H9 (cell line): ENCODE data around the gene MPPE1. TPM values are rescaled to one million over a fixed set of nuclear protein-coding genes. Genes with fewer than 3 reads are reported as not detected.

ENCODE experiments used
- DNase-seq: peaks from one replicate; pipeline ENCODE4 v3.0.0-alpha.2; 2017
- H2AFZ ChIP-seq: one replicate; pipeline ENCODE4 v1.6.1; 2013; ENCODE audit warnings: mild to moderate bottlenecking, low read length, control low read depth, moderate library complexity
- H2AK5ac ChIP-seq: 2 replicates; pipeline ENCODE4 v1.6.1; 2013; ENCODE audit warnings: low read length, control low read depth, mixed read lengths; ENCODE audit not compliant: insufficient read length
- H2BK120ac ChIP-seq: one replicate; pipeline ENCODE4 v1.6.1; 2013; ENCODE audit warnings: low read depth, mild to moderate bottlenecking, low read length, control low read depth, inconsistent platforms; ENCODE audit not compliant: poor library complexity, severe bottlenecking
- H2BK12ac ChIP-seq: 2 replicates; pipeline ENCODE4 v1.6.1; 2013; ENCODE audit warnings: low read length, control low read depth, mixed read lengths, low read depth; ENCODE audit not compliant: insufficient read length
- H2BK15ac ChIP-seq: 2 replicates; pipeline ENCODE4 v1.6.1; 2013; ENCODE audit warnings: low read depth, low read length, control low read depth
- H2BK20ac ChIP-seq: one replicate; pipeline ENCODE4 v1.6.1; 2013; ENCODE audit warnings: low read depth, mild to moderate bottlenecking, low read length, control low read depth, inconsistent platforms; ENCODE audit not compliant: poor library complexity, severe bottlenecking
- H2BK5ac ChIP-seq: 2 replicates; pipeline ENCODE4 v1.6.1; 2013; ENCODE audit warnings: low read length, control low read depth, mixed read lengths; ENCODE audit not compliant: insufficient read length
- H3K14ac ChIP-seq: 2 replicates; pipeline ENCODE4 v1.6.1; 2013; ENCODE audit warnings: low read length, control low read depth; ENCODE audit not compliant: insufficient read depth
- H3K18ac ChIP-seq: 2 replicates; pipeline ENCODE4 v1.6.1; 2013; ENCODE audit warnings: low read depth, mild to moderate bottlenecking, mixed read lengths, low read length, control low read depth; ENCODE audit not compliant: insufficient read length
- H3K23ac ChIP-seq: 2 replicates; pipeline ENCODE4 v1.6.1; 2013; ENCODE audit warnings: low read length, control low read depth, mixed read lengths, low read depth; ENCODE audit not compliant: insufficient read length
- H3K23me2 ChIP-seq: 2 replicates; pipeline ENCODE4 v1.6.1; 2013; ENCODE audit warnings: low read depth, mild to moderate bottlenecking, mixed read lengths, low read length, control low read depth; ENCODE audit not compliant: insufficient read length, poor library complexity, severe bottlenecking
- H3K27ac ChIP-seq: 2 replicates; pipeline ENCODE4 v1.5.1; 2013; ENCODE audit warnings: low read length, control low read depth, mixed read lengths, low read depth; ENCODE audit not compliant: insufficient read length
- H3K27me3 ChIP-seq: 2 replicates; pipeline ENCODE4 v1.6.1; 2013; ENCODE audit warnings: low read length, control low read depth, inconsistent platforms; ENCODE audit not compliant: insufficient read depth
- H3K4ac ChIP-seq: 2 replicates; pipeline ENCODE4 v1.6.1; 2013; ENCODE audit warnings: low read depth, mild to moderate bottlenecking, control low read depth, inconsistent platforms, low read length, moderate library complexity
- H3K4me1 ChIP-seq: 2 replicates; pipeline ENCODE4 v1.6.1; 2013; ENCODE audit warnings: low read length, control low read depth, inconsistent platforms; ENCODE audit not compliant: insufficient read depth
- H3K4me2 ChIP-seq: 2 replicates; pipeline ENCODE4 v1.6.1; 2013; ENCODE audit warnings: low read length, control low read depth, mixed read lengths; ENCODE audit not compliant: insufficient read length, insufficient read depth
- H3K56ac ChIP-seq: 2 replicates; pipeline ENCODE4 v1.6.1; 2013; ENCODE audit warnings: low read depth, mild to moderate bottlenecking, mixed read lengths, low read length, control low read depth; ENCODE audit not compliant: insufficient read length
- H3K79me1 ChIP-seq: 2 replicates; pipeline ENCODE4 v1.6.1; 2013; ENCODE audit warnings: low read depth, mild to moderate bottlenecking, moderate library complexity, low read length, control low read depth, inconsistent platforms; ENCODE audit not compliant: insufficient read depth, poor library complexity, severe bottlenecking
- H3K79me2 ChIP-seq: 2 replicates; pipeline ENCODE4 v1.6.1; 2013; ENCODE audit warnings: low read length, control low read depth, inconsistent platforms; ENCODE audit not compliant: insufficient read depth
- H3K9ac ChIP-seq: 2 replicates; pipeline ENCODE4 v1.6.1; 2013; ENCODE audit warnings: low read length, control low read depth, mixed read lengths; ENCODE audit not compliant: insufficient read length; ENCODE audit errors: extremely low read depth
- H3K9me3 ChIP-seq: one replicate; pipeline ENCODE4 v1.6.1; 2013; ENCODE audit warnings: low read depth, low read length, inconsistent platforms; ENCODE audit not compliant: control insufficient read depth
- H3T11ph ChIP-seq: one replicate; pipeline ENCODE4 v1.6.1; 2013; ENCODE audit warnings: mild to moderate bottlenecking, low read length, control low read depth, inconsistent platforms
- H4K20me1 ChIP-seq: one replicate; pipeline ENCODE4 v1.6.1; 2013; ENCODE audit not compliant: control insufficient read depth, insufficient read length, insufficient read depth
- H4K5ac ChIP-seq: 2 replicates; pipeline ENCODE4 v1.6.1; 2013; ENCODE audit warnings: low read depth, mild to moderate bottlenecking, mixed read lengths, low read length, control low read depth; ENCODE audit not compliant: insufficient read length
- H4K8ac ChIP-seq: replicated peaks from 2 replicates; pipeline ENCODE4 v1.6.1; 2013; ENCODE audit warnings: low read length, control low read depth, mixed read lengths, low read depth; ENCODE audit not compliant: insufficient read length
- H4K91ac ChIP-seq: 2 replicates; pipeline ENCODE4 v1.6.1; 2013; ENCODE audit warnings: low read depth, mild to moderate bottlenecking, moderate library complexity, mixed read lengths, low read length, control low read depth; ENCODE audit not compliant: insufficient read length
- H3K27ac Mint-ChIP-seq, 3 experiments: 2 replicates in 2 of 3; 3 replicates in 1 of 3; pipeline ENCODE4 v1.8.0; 2020 to 2021; ENCODE audit warnings: mixed read lengths in 3 of 3, mild to moderate bottlenecking in 1 of 3, moderate library complexity in 1 of 3
- H3K27me3 Mint-ChIP-seq: 2 replicates; pipeline ENCODE4 v1.8.0; 2021; ENCODE audit warnings: low read depth, mild to moderate bottlenecking, moderate library complexity, mixed read lengths
- H3K36me3 Mint-ChIP-seq, 3 experiments: 2 replicates in 2 of 3; 3 replicates in 1 of 3; pipeline ENCODE4 v1.8.0; 2020 to 2021; ENCODE audit warnings: low read depth in 3 of 3, mixed read lengths in 3 of 3; ENCODE audit not compliant: insufficient read depth in 1 of 3
- H3K4me1 Mint-ChIP-seq, 2 experiments: 2 replicates each; pipeline ENCODE4 v1.8.0; 2020; ENCODE audit warnings: mixed read lengths in 2 of 2
- H3K4me3 Mint-ChIP-seq, 2 experiments: 2 replicates in 1 of 2; 3 replicates in 1 of 2; pipeline ENCODE4 v1.8.0; 2020 to 2021; ENCODE audit warnings: mild to moderate bottlenecking in 2 of 2, mixed read lengths in 2 of 2, moderate library complexity in 1 of 2
- H3K9me3 Mint-ChIP-seq, 2 experiments: 2 replicates in 1 of 2; 3 replicates in 1 of 2; pipeline ENCODE4 v1.8.0; 2020; ENCODE audit warnings: mild to moderate bottlenecking in 2 of 2, mixed read lengths in 2 of 2, moderate library complexity in 1 of 2
- CTCF ChIP-seq: fragments of 200-600 bp; sonication (generic); conservative IDR thresholded peaks from 3 replicates; pipeline ENCODE4 v1.8.0; 2021; ENCODE audit warnings: antibody characterized with exemption, mild to moderate bottlenecking
- WGBS: extraction: QIAGEN DNeasy Blood & Tissue Kit; methylation state at CpG from one replicate; pipeline ENCODE4 v1.1.7; 2013; ENCODE audit warnings: missing lambda C conversion rate, low lambda C conversion rate, mixed read lengths; ENCODE audit not compliant: insufficient read length; ENCODE audit errors: extremely low coverage; 5-methylcytosine and 5-hydroxymethylcytosine counted together
- total RNA-seq: library from RNA; stranded (reverse); gene quantifications from 2 replicates; pipeline ENCODE4 v1.2.1, GENCODE V29; 2021

The MPPE1 gene
- total RNA-seq, 1 experiment from 2014 or later, result 13.2 TPM

- Histone ChIP-seq H3K79me1 (no peaks in the 10 kb centered on the region), H3K18ac (no peak overlapping the region), H3K14ac (no peak overlapping the region), H3K9me3 (no peaks in the 10 kb centered on the region), H3K4me2 (no peak overlapping the region), H2AFZ (no peak overlapping the region), H3T11ph (no peak overlapping the region), H3K79me2 (no peaks in the 10 kb centered on the region), H3K9ac (no peak overlapping the region), H2BK15ac (no peak overlapping the region), H3K23ac (no peak overlapping the region), H3K56ac (no peak overlapping the region), H3K23me2 (no peaks in the 10 kb centered on the region), H4K91ac (no peak overlapping the region), H2BK20ac (no peak overlapping the region), H4K5ac (no peak overlapping the region), H2BK5ac (no peak overlapping the region), H3K27ac (no peak overlapping the region), H2BK120ac (no peak overlapping the region), H4K20me1 (no peaks in the 10 kb centered on the region), H2BK12ac (no peak overlapping the region), H2AK5ac (no peak overlapping the region), H3K4me1 (no peaks in the 10 kb centered on the region; the same call in 1 of the 2 replicates), H4K8ac (no peak overlapping the region), H3K27me3 (no peaks in the 10 kb centered on the region), H3K4ac (no peak overlapping the region)
- Mint-ChIP-seq H3K27me3 (no peaks in the 10 kb centered on the region), H3K36me3 (peaks cover 3 to 6% (median 5%) of the 10 kb centered on the region in 3 experiments; a peak in 5 of 7 replicates), H3K4me1 (peaks cover 7 to 8% of the 10 kb centered on the region in 2 experiments), H3K9me3 (peaks cover 0 to 4% of the 10 kb centered on the region in 2 experiments; a peak in 1 of 5 replicates), H3K27ac (peak overlapping the region in 1 of 3 experiments; percentile 95; a peak in 1 of 7 replicates), H3K4me3 (no peak overlapping the region)
- no peak for TF ChIP-seq CTCF
- no CpG with 5 or more reads among the region's 5 CpGs for WGBS
- DNase-seq, result no peak
Observed at GRCh38 chr18:11834772-11835171, 73.3 kb downstream of the MPPE1 start.

Other genes with a start within 250 kb of the MPPE1 start
- 23.8 and 24.0 TPM in 2 replicates for gene GNAL, start 219.1 kb downstream of the MPPE1 start, total RNA-seq
- 38.7 and 39.2 TPM in 2 replicates for gene CHMP1B, start 56.9 kb downstream of the MPPE1 start, total RNA-seq
- gene IMPA2, start 73.2 kb upstream of the MPPE1 start, total RNA-seq, result 69.1 and 73.8 TPM in 2 replicates
- gene ANKRD62, start 185.5 kb upstream of the MPPE1 start, total RNA-seq, result not detected in 2 replicates